NB4 (cell line): ENCODE measurements around the gene PPTC7.
"Not testable (repeated sequence)": the region's sequence is repeated elsewhere in the genome, so short reads cannot be mapped to it uniquely, and the experiment has no call there.

ENCODE experiments used
- CTCF ChIP-seq: IDR thresholded peaks from one replicate; pipeline ENCODE4 v1.5.1; 2012; ENCODE audit warnings: low read depth, low read length
- MYC ChIP-seq: IDR thresholded peaks from 2 replicates; pipeline ENCODE4 v1.6.1; 2011; ENCODE audit warnings: low read depth, low read length
- POLR2A ChIP-seq: IDR thresholded peaks from 2 replicates; pipeline ENCODE4 v1.6.1; 2011; ENCODE audit warnings: mild to moderate bottlenecking; ENCODE audit not compliant: insufficient read length; ENCODE audit errors: extremely low read depth
- TF ChIP-seq, protein P1 (sequence below): IDR thresholded peaks from 2 replicates; pipeline ENCODE4 v1.6.1; 2011; ENCODE audit warnings: low read depth, low read length

GRCh38 chr12:110570798-110571197 lies 12.3 kb downstream of the PPTC7 start:
- TF ChIP-seq CTCF, POLR2A, MYC: not testable (repeated sequence)
- TF ChIP-seq, protein P1, sequence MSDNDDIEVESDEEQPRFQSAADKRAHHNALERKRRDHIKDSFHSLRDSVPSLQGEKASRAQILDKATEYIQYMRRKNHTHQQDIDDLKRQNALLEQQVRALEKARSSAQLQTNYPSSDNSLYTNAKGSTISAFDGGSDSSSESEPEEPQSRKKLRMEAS, result not testable (repeated sequence)
